Measurements from ENCODE around the gene TRIM63.

The TRIM63 gene

GRCh38 chr1:26034504-26035202, 32.8 kb downstream of the TRIM63 start:
- peak overlapping the region; percentile 92 for H3K9ac ChIP-seq (ENCODE audit: insufficient read length, low read depth)

GRCh38 chr1:26032656-26033357, 34.6 kb downstream of the TRIM63 start:
- H3K9ac ChIP-seq (ENCODE audit: insufficient read length, low read depth) = no peak overlapping the region

More at GRCh38 chr1:26034504-26035202, 32.8 kb downstream of the TRIM63 start:
- Histone ChIP-seq H3K36me3 (ENCODE audit: insufficient read depth, insufficient read length, low read length) (no peaks in the 10 kb centered on the region), H3K27me3 (ENCODE audit: insufficient read depth, insufficient read length) (peaks cover 34% of the 10 kb centered on the region), H3K4me1 (ENCODE audit: insufficient read depth, insufficient read length) (peaks cover 21% of the 10 kb centered on the region), H3K4me3 (ENCODE audit: insufficient read length, low read depth) (peak overlapping the region; percentile 89), H3K9me3 (ENCODE audit: insufficient read depth, low read length) (no peaks in the 10 kb centered on the region)
- no peak for DNase-seq (ENCODE audit: low read depth, low spot score)
- TF ChIP-seq ZNF274 (IDR thresholded peaks at IDR 0.05; ENCODE audit: low read depth, low read length) (no peak), SUZ12 (IDR thresholded peaks at IDR 0.05; ENCODE audit: extremely low read depth, insufficient read depth, insufficient read length) (no peak)

DNA sequence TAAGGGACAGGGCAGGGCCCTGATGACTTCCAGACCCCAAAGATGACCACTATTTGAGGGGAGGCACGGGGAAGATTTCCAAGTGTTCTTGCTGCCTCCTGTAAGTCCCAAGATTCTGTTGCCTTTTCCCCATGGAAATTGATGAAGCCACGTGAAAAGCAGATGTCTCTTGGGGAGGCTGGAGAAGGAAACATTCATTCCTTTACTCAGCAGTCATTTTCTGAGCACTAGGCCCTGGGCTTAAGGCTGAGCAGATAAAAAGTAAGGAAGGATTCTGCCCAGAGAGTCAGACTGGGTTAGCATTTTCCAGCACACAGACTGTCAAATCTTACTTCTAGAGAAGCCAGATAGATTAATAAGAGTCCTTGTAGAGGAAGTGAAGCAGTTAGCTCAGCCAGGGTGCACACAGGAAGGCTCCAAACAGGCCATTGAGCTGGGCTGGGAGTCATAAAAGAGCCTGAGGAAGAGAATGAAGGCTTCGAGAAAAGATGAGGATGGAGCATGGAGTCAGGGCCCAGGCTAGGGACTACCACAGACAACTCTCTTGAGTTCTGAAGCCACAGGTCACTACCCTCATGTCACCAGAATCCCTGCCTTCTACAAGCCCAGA, 35.7 kb downstream of the TRIM63 start:
- H3K4me3 ChIP-seq (ENCODE audit: insufficient read length, low read depth) = no peak overlapping the region
- no peak for DNase-seq (ENCODE audit: low read depth, low spot score)
- TF ChIP-seq SUZ12 (IDR thresholded peaks at IDR 0.05; ENCODE audit: extremely low read depth, insufficient read depth, insufficient read length) = no peak
- TF ChIP-seq ZNF274 (IDR thresholded peaks at IDR 0.05; ENCODE audit: low read depth, low read length) = no peak
- no peak for TF ChIP-seq YY1 (IDR thresholded peaks at IDR 0.05; ENCODE audit: insufficient read depth, insufficient read length)
- H3K4me1 ChIP-seq (ENCODE audit: insufficient read depth, insufficient read length) = peaks cover 32% of the 10 kb centered on the region
- H3K9me3 ChIP-seq (ENCODE audit: insufficient read depth, low read length) = no peaks in the 10 kb centered on the region
- H3K9ac ChIP-seq (ENCODE audit: insufficient read length, low read depth) = no peak overlapping the region
- no peaks in the 10 kb centered on the region for H3K36me3 ChIP-seq (ENCODE audit: insufficient read depth, insufficient read length, low read length)
- H3K27me3 ChIP-seq (ENCODE audit: insufficient read depth, insufficient read length) = peaks cover 31% of the 10 kb centered on the region

More at GRCh38 chr1:26032656-26033357, 34.6 kb downstream of the TRIM63 start:
- Histone ChIP-seq H3K27me3 (ENCODE audit: insufficient read depth, insufficient read length) (peaks cover 34% of the 10 kb centered on the region), H3K4me3 (ENCODE audit: insufficient read length, low read depth) (no peak overlapping the region), H3K9me3 (ENCODE audit: insufficient read depth, low read length) (no peaks in the 10 kb centered on the region), H3K36me3 (ENCODE audit: insufficient read depth, insufficient read length, low read length) (no peaks in the 10 kb centered on the region), H3K4me1 (ENCODE audit: insufficient read depth, insufficient read length) (peaks cover 35% of the 10 kb centered on the region)
- no peak for TF ChIP-seq SUZ12 (IDR thresholded peaks at IDR 0.05; ENCODE audit: extremely low read depth, insufficient read depth, insufficient read length)
- TF ChIP-seq ZNF274 (IDR thresholded peaks at IDR 0.05; ENCODE audit: low read depth, low read length) = no peak
- TF ChIP-seq YY1 (IDR thresholded peaks at IDR 0.05; ENCODE audit: insufficient read depth, insufficient read length) = no peak
- no peak for DNase-seq (ENCODE audit: low read depth, low spot score)

GRCh38 chr1:26031196-26031595, 36.2 kb downstream of the TRIM63 start:
- Histone ChIP-seq H3K9me3 (ENCODE audit: insufficient read depth, low read length) (no peaks in the 10 kb centered on the region), H3K36me3 (ENCODE audit: insufficient read depth, insufficient read length, low read length) (no peaks in the 10 kb centered on the region), H3K9ac (ENCODE audit: insufficient read length, low read depth) (no peak overlapping the region), H3K27me3 (ENCODE audit: insufficient read depth, insufficient read length) (peaks cover 26% of the 10 kb centered on the region), H3K4me3 (ENCODE audit: insufficient read length, low read depth) (no peak overlapping the region), H3K4me1 (ENCODE audit: insufficient read depth, insufficient read length) (peaks cover 27% of the 10 kb centered on the region)
- DNase-seq (ENCODE audit: low read depth, low spot score) = no peak
- TF ChIP-seq SUZ12 (IDR thresholded peaks at IDR 0.05; ENCODE audit: extremely low read depth, insufficient read depth, insufficient read length) = no peak
- no peak for TF ChIP-seq YY1 (IDR thresholded peaks at IDR 0.05; ENCODE audit: insufficient read depth, insufficient read length)
- TF ChIP-seq ZNF274 (IDR thresholded peaks at IDR 0.05; ENCODE audit: low read depth, low read length) = no peak

DNA sequence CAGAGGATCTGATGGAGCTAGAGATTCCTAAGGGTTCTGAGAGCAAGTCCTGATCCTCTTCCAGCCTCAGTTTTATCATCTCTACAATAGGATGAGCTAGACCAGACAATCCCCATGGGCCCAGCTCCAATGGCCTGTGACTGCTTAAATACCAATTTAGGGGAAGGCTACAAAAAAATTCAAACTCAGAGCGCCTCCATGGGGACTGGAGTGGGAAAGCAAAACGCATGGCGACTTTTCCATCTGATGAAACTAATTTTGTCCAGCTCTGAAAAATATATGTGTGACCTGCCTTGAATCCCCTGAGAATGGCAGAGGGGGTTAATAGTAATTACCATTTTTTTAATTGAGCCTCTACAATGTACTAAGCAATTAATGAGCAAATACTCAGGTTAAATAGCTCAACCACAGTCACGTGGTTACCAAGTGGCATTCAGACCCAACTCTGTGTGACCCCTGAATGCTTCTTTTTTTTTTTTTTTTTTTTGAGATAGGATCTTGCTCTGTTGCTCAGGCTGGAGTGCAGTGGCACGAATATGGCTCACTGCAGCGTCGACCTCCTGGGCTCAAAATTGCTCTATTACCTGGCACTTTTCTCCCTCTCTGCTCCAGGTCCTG, 37.5 kb downstream of the TRIM63 start:
- H3K27me3 ChIP-seq (ENCODE audit: insufficient read depth, insufficient read length) = peaks cover 23% of the 10 kb centered on the region
- H3K9me3 ChIP-seq (ENCODE audit: insufficient read depth, low read length) = no peaks in the 10 kb centered on the region
- no peaks in the 10 kb centered on the region for H3K36me3 ChIP-seq (ENCODE audit: insufficient read depth, insufficient read length, low read length)
- no peak for TF ChIP-seq SUZ12 (IDR thresholded peaks at IDR 0.05; ENCODE audit: extremely low read depth, insufficient read depth, insufficient read length)
- TF ChIP-seq ZNF274 (IDR thresholded peaks at IDR 0.05; ENCODE audit: low read depth, low read length) = no peak
- H3K9ac ChIP-seq (ENCODE audit: insufficient read length, low read depth) = no peak overlapping the region
- no peak for DNase-seq (ENCODE audit: low read depth, low spot score)
- H3K4me1 ChIP-seq (ENCODE audit: insufficient read depth, insufficient read length) = peaks cover 24% of the 10 kb centered on the region
- H3K4me3 ChIP-seq (ENCODE audit: insufficient read length, low read depth) = no peak overlapping the region

DNA sequence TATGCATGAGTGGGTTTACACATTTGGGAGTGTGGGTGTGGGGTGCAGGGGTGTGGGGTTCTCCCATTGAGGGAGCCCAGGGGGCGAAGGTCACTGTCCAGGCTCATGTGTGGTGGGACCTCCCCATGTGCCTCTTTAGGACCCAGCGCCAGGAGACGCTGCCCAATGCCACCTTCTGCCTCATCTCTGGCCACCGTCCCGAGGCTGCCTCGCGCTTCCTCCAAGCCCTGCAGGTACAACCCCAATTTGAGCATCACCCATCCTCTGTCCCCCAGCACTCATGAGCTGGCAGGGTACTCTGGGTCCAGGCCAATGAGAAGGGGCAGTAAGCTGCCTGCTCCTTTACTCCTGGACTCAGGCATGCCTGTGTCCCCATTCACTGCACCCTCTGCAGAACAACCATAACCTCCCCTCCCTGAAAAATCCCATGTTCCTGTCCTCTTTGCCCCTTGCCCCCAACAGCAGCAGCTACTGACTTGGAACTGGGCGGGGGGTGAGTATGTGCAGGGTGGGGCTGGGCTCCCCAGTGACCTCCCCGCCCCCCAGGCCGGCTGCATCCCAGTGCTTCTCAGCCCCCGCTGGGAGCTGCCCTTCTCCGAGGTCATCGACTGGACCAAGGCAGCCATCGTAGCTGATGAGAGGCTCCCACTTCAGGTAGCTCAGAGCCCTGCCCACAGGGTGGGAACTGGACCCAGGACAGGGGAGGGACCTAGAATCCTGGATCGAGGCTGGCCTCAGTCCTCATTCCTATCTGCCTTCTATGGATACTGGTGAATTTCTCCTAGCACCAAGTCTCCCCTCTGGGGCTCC, 38.2 kb downstream of the TRIM63 start:
- Histone ChIP-seq H3K4me1 (ENCODE audit: insufficient read depth, insufficient read length) (peaks cover 19% of the 10 kb centered on the region), H3K9me3 (ENCODE audit: insufficient read depth, low read length) (no peaks in the 10 kb centered on the region), H3K4me3 (ENCODE audit: insufficient read length, low read depth) (no peak overlapping the region), H3K27me3 (ENCODE audit: insufficient read depth, insufficient read length) (peaks cover 16% of the 10 kb centered on the region), H3K36me3 (ENCODE audit: insufficient read depth, insufficient read length, low read length) (no peaks in the 10 kb centered on the region), H3K9ac (ENCODE audit: insufficient read length, low read depth) (no peak overlapping the region)
- TF ChIP-seq SUZ12 (IDR thresholded peaks at IDR 0.05; ENCODE audit: extremely low read depth, insufficient read depth, insufficient read length) (no peak), ZNF274 (IDR thresholded peaks at IDR 0.05; ENCODE audit: low read depth, low read length) (no peak), YY1 (IDR thresholded peaks at IDR 0.05; ENCODE audit: insufficient read depth, insufficient read length) (no peak)
- DNase-seq (ENCODE audit: low read depth, low spot score) = no peak
